A549 (cell line): Measurements from ENCODE around the gene PRKAR2B. TPM values are rescaled to one million over a fixed set of nuclear protein-coding genes. Genes with fewer than 3 reads are reported as not detected.

Source experiments
- ATAC-seq, 2 experiments: fragments of 200-7000 bp in 1 of 2; fragments of >200 bp in 1 of 2; cut with Nextera tagmentation in 1 of 2; cut with Tn5 transposase in 1 of 2; 3 replicates each; pipeline versions ENCODE4 v1.8.0 to v1.9.1; 2018 to 2020; ENCODE audit warnings: mild to moderate bottlenecking in 1 of 2, moderate library complexity in 1 of 2
- CTCF ChIA-PET: fragments of 300-600 bp; sonication (Branson Sonifier 250); formaldehyde crosslinking; extraction: SDS; loops from one replicate; lab custom pipeline; 2021; ENCODE audit warnings: antibody characterized with exemption, inconsistent platforms; lab: Yijun Ruan, JAX
- POLR2A ChIA-PET: fragments of 350-600 bp; formaldehyde crosslinking; extraction: SDS; loops from one replicate; lab custom pipeline; 2021; ENCODE audit warnings: antibody characterized with exemption, inconsistent platforms; lab: Yijun Ruan, JAX
- DNase-seq, 2 experiments: peaks; one replicate each; pipeline versions ENCODE4 v3.0.0 to v3.0.0-alpha.2; 2011 to 2016; ENCODE audit warnings: low read depth in 1 of 2, low spot score in 1 of 2
- FAIRE-seq: peaks from 2 replicates; lab custom pipeline; 2011; peaks lifted over from hg19 to GRCh38; lab: Jason Lieb, UNC
- H3K27ac ChIP-seq, 2 experiments: fragments of >200 bp; sonication (Bioruptor Twin); formaldehyde crosslinking; 3 replicates each; pipeline ENCODE4 v1.5.1; 2016 to 2017
- H3K4me1 ChIP-seq: fragments of >200 bp; sonication (Bioruptor Twin); formaldehyde crosslinking; 3 replicates; pipeline ENCODE4 v1.6.1; 2016
- H3K4me2 ChIP-seq: fragments of >200 bp; sonication (Bioruptor Twin); formaldehyde crosslinking; 3 replicates; pipeline ENCODE4 v1.6.1; 2016
- H3K4me3 ChIP-seq: fragments of >200 bp; sonication (Bioruptor Twin); formaldehyde crosslinking; 3 replicates; pipeline ENCODE4 v1.5.1; 2016
- H3K9me3 ChIP-seq: fragments of >200 bp; sonication (Bioruptor Twin); formaldehyde crosslinking; 3 replicates; pipeline ENCODE4 v1.6.1; 2016
- BHLHE40 ChIP-seq: IDR thresholded peaks from 2 replicates; pipeline ENCODE4 v1.6.1; 2012; ENCODE audit warnings: low read depth, low read length, inconsistent platforms
- CBX8 ChIP-seq: fragments of 200-600 bp; sonication (generic); IDR thresholded peaks from 2 replicates; pipeline ENCODE4 v1.6.1; 2016
- CHD2 ChIP-seq: fragments of 150-350 bp; IDR thresholded peaks from 2 replicates; pipeline ENCODE4 v1.6.1; 2014; ENCODE audit warnings: low read length; ENCODE audit not compliant: partially characterized antibody
- EHMT2 ChIP-seq: fragments of 200-600 bp; sonication (generic); IDR thresholded peaks from 2 replicates; pipeline ENCODE4 v1.6.1; 2016; ENCODE audit warnings: antibody characterized with exemption, low read depth, mild to moderate bottlenecking, moderate library complexity
- ESRRA ChIP-seq: fragments of 150-350 bp; IDR thresholded peaks from 2 replicates; pipeline ENCODE4 v1.6.1; 2014; ENCODE audit warnings: mild to moderate bottlenecking, low read length, borderline replicate concordance
- FOSL2 ChIP-seq, 2 experiments: fragments of 450-650 bp in 1 of 2; fragments of >200 bp in 1 of 2; sonication (Bioruptor Twin) in 1 of 2; formaldehyde crosslinking; IDR thresholded peaks; 2 replicates each; pipeline versions ENCODE4 v1.5.0 to v1.6.1; 2016 to 2020; ENCODE audit warnings: mild to moderate bottlenecking in 1 of 2, moderate library complexity in 1 of 2
- FOXS1 ChIP-seq: fragments of 250-450 bp; sonication (Bioruptor Pico); IDR thresholded peaks from 2 replicates; pipeline ENCODE4 v1.5.0; 2020; ENCODE audit warnings: mild to moderate bottlenecking, moderate library complexity
- GATA3 ChIP-seq: IDR thresholded peaks from 2 replicates; pipeline ENCODE4 v1.6.1; 2012; ENCODE audit warnings: borderline replicate concordance
- HDAC2 ChIP-seq: fragments of 200-600 bp; sonication (generic); IDR thresholded peaks from 2 replicates; pipeline ENCODE4 v1.6.1; 2016
- HOXA7 ChIP-seq: fragments of 250-450 bp; sonication (Bioruptor Pico); IDR thresholded peaks from 2 replicates; pipeline ENCODE4 v1.5.0; 2020; ENCODE audit warnings: mild to moderate bottlenecking, moderate library complexity
- HOXB5 ChIP-seq: fragments of 250-450 bp; sonication (Bioruptor Pico); IDR thresholded peaks from 2 replicates; pipeline ENCODE4 v1.5.0; 2020; ENCODE audit warnings: mild to moderate bottlenecking, moderate library complexity
- JUN ChIP-seq, 2 experiments: fragments of >200 bp; sonication (Bioruptor Twin); formaldehyde crosslinking; IDR thresholded peaks; 2 replicates in 1 of 2; 3 replicates in 1 of 2; pipeline ENCODE4 v1.6.1; 2016 to 2017
- JUNB ChIP-seq: fragments of >200 bp; sonication (Bioruptor Twin); formaldehyde crosslinking; IDR thresholded peaks from 2 replicates; pipeline ENCODE4 v1.6.1; 2016
- NPAS2 ChIP-seq: fragments of 250-450 bp; sonication (Bioruptor Pico); IDR thresholded peaks from 2 replicates; pipeline ENCODE4 v1.8.0; 2022; ENCODE audit warnings: mild to moderate bottlenecking, moderate library complexity, borderline replicate concordance
- RAD21 ChIP-seq, 2 experiments: fragments of >200 bp in 1 of 2; sonication (Bioruptor Twin) in 1 of 2; formaldehyde crosslinking in 1 of 2; IDR thresholded peaks in 1 of 2; conservative IDR thresholded peaks in 1 of 2; 2 replicates in 1 of 2; 3 replicates in 1 of 2; pipeline ENCODE4 v1.6.1; 2012 to 2018; ENCODE audit warnings: inconsistent platforms in 1 of 2
- RARB ChIP-seq: fragments of 250-450 bp; sonication (Bioruptor Pico); IDR thresholded peaks from 2 replicates; pipeline ENCODE4 v1.8.0; 2021; ENCODE audit warnings: mild to moderate bottlenecking, moderate library complexity
- SMC3 ChIP-seq: fragments of >200 bp; sonication (Bioruptor Twin); formaldehyde crosslinking; IDR thresholded peaks from 3 replicates; pipeline ENCODE4 v1.6.1; 2018; ENCODE audit warnings: inconsistent platforms
- TFCP2L1 ChIP-seq: fragments of 250-450 bp; sonication (Bioruptor Pico); IDR thresholded peaks from 2 replicates; pipeline ENCODE4 v1.5.0; 2021; ENCODE audit warnings: mild to moderate bottlenecking
- ZSCAN20 ChIP-seq: fragments of 250-450 bp; sonication (Bioruptor Pico); IDR thresholded peaks from 2 replicates; pipeline ENCODE4 v1.8.0; 2022; ENCODE audit warnings: mild to moderate bottlenecking, moderate library complexity
- WGBS: methylation state at CpG from one replicate; pipeline ENCODE4 v1.1.6; 2017; ENCODE audit errors: missing lambda C conversion rate; 5-methylcytosine and 5-hydroxymethylcytosine counted together
- polyA plus RNA-seq, 4 experiments: library from polyadenylated mRNA; depleted of rRNA in 3 of 4; stranded (reverse); fragments of >200 nt; fragmentation: RNase III in 1 of 4; extraction: RNeasy Plus Mini Kit Qiagen cat#74134 plus additional on column Dnase treatment in 1 of 4; gene quantifications; 2 replicates in 3 of 4; 3 replicates in 1 of 4; pipeline ENCODE4 v1.2.3, GENCODE V29; 2011 to 2017
- TF ChIP-seq, protein P1 (sequence below): fragments of 250-450 bp; sonication (Bioruptor Pico); IDR thresholded peaks from 2 replicates; pipeline ENCODE4 v1.5.0; 2021; ENCODE audit warnings: mild to moderate bottlenecking, moderate library complexity, borderline replicate concordance
- TF ChIP-seq, protein P2 (sequence below): IDR thresholded peaks from 2 replicates; pipeline ENCODE4 v1.6.1; 2012
- TF ChIP-seq, protein P3 (sequence below): fragments of >200 bp; sonication (Bioruptor Twin); formaldehyde crosslinking; IDR thresholded peaks from 3 replicates; pipeline ENCODE4 v1.5.1; 2016
- TF ChIP-seq, protein P4 (sequence below): IDR thresholded peaks from 2 replicates; pipeline ENCODE4 v1.6.1; 2012; ENCODE audit warnings: low read depth, borderline replicate concordance

The PRKAR2B gene
- polyA plus RNA-seq, 2 of the 4 experiments (the other 2 are of a cell fraction): 3.6 to 4.4 TPM

DNA sequence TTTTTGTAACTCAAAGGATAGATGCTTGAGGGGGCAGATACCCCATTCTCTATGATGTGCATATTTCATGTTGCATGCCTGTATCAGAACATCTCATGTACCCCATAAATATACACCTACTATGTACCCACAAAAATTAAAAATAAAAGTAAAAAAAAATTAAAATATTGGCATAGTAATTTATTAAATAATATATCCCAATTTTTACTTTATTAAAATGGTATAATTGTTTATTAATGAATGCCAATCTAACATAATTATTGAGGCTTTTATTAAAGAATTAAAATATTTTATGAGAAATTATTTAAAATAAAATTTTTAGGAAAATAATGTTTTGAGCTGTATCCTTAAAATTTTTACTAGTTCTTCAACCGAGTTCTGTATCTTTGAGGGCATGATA is 105.4 kb downstream of the PRKAR2B start:
- Histone ChIP-seq H3K27ac (no peak overlapping the region), H3K4me2 (no peak overlapping the region), H3K4me1 (peaks cover 5% of the 10 kb centered on the region; the same call in 1 of the 3 replicates), H3K4me3 (no peak overlapping the region), H3K9me3 (no peaks in the 10 kb centered on the region)
- ATAC-seq (no peak), DNase-seq (no peak), FAIRE-seq (no peak)
- WGBS: 84% methylated on average over 1 of the region's 1 CpG
- TF ChIP-seq BHLHE40: no peak
- no peak for TF ChIP-seq FOXS1
- no peak for TF ChIP-seq FOSL2 (IDR thresholded peaks at IDR 0.05)
- TF ChIP-seq FOSL2 (CRISPR knock-in tag; IDR thresholded peaks at IDR 0.05): no peak
- TF ChIP-seq, protein P1, sequence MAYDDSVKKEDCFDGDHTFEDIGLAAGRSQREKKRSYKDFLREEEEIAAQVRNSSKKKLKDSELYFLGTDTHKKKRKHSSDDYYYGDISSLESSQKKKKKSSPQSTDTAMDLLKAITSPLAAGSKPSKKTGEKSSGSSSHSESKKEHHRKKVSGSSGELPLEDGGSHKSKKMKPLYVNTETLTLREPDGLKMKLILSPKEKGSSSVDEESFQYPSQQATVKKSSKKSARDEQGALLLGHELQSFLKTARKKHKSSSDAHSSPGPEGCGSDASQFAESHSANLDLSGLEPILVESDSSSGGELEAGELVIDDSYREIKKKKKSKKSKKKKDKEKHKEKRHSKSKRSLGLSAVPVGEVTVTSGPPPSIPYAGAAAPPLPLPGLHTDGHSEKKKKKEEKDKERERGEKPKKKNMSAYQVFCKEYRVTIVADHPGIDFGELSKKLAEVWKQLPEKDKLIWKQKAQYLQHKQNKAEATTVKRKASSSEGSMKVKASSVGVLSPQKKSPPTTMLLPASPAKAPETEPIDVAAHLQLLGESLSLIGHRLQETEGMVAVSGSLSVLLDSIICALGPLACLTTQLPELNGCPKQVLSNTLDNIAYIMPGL (CRISPR knock-in tag): no peak
- no peak for TF ChIP-seq ESRRA
- TF ChIP-seq HDAC2: no peak
- TF ChIP-seq CBX8: no peak
- TF ChIP-seq JUNB: no peak
- no peak for TF ChIP-seq ZSCAN20 (CRISPR knock-in tag)
- no peak for TF ChIP-seq EHMT2
- TF ChIP-seq, protein P2, sequence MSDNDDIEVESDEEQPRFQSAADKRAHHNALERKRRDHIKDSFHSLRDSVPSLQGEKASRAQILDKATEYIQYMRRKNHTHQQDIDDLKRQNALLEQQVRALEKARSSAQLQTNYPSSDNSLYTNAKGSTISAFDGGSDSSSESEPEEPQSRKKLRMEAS: no peak
- no peak for TF ChIP-seq JUN (IDR thresholded peaks at IDR 0.05)
- no peak for TF ChIP-seq CHD2
- no peak for TF ChIP-seq HOXA7 (CRISPR knock-in tag)
- TF ChIP-seq NPAS2: no peak
- ChIA-PET POLR2A (no interaction called here), CTCF (interaction anchor here (0.7 to 7.7 kb wide), 19 partner anchors 12 to 725 kb away, joined by 3 to 163 read pairs (median 3); partner anchors contain the start of gene HBP1)

DNA sequence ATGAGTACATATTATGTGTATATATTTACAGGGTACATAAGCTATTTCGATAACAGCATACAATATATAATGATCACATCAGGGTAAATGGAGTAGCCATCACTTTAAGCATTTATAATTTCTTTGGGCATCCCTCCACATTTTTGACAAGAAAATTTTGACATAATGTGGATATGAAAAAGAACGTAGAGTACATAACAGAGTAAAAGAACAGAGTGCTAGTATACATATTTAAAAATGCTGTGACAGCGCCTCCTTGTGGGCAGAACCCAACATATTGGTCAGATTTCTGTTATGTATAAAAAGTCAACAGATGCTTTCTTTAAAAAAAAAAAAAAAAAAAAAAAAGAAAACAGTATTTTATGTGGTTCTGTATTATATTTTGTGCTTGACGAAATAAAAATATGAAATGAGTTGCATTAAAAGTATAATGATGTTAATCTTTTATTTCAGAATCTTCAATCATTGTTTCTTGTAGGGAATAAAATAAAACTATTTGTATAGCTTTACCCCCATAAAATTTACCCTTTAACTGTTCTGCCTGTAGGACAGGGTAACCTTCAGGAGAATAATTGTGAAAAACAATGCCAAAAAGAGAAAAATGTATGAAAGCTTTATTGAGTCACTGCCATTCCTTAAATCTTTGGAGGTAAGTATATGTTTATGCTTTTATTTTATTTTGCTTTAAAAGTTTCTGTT is 106.0 kb downstream of the PRKAR2B start:
- peaks cover 5% of the 10 kb centered on the region; the same call in 1 of the 3 replicates for H3K4me1 ChIP-seq
- ChIA-PET POLR2A (interaction anchor here (0.6 kb wide), 1 partner anchor 16 kb away, joined by 3 read pairs; no protein-coding TSS in a partner anchor), CTCF (interaction anchor here (0.6 to 7.7 kb wide), 28 partner anchors 11 to 1123 kb away, joined by 3 to 163 read pairs (median 3); partner anchors contain the start of gene HBP1)
- peak; percentile 52 to 73; a peak in 3 of 6 replicates for ATAC-seq
- H3K9me3 ChIP-seq: no peaks in the 10 kb centered on the region
- no peak for FAIRE-seq
- 18% methylated on average over 4 of the region's 4 CpGs for WGBS
- DNase-seq: peak; percentile 18 to 67
- TF ChIP-seq RARB (CRISPR knock-in tag) (no peak), NPAS2 (no peak), RAD21 (conservative IDR thresholded peaks at IDR 0.05 in 1 of 2, IDR thresholded peaks at IDR 0.05 in 1 of 2) (peak; percentile 69 to 81), SMC3 (peak; percentile 79)
- TF ChIP-seq, protein P3, sequence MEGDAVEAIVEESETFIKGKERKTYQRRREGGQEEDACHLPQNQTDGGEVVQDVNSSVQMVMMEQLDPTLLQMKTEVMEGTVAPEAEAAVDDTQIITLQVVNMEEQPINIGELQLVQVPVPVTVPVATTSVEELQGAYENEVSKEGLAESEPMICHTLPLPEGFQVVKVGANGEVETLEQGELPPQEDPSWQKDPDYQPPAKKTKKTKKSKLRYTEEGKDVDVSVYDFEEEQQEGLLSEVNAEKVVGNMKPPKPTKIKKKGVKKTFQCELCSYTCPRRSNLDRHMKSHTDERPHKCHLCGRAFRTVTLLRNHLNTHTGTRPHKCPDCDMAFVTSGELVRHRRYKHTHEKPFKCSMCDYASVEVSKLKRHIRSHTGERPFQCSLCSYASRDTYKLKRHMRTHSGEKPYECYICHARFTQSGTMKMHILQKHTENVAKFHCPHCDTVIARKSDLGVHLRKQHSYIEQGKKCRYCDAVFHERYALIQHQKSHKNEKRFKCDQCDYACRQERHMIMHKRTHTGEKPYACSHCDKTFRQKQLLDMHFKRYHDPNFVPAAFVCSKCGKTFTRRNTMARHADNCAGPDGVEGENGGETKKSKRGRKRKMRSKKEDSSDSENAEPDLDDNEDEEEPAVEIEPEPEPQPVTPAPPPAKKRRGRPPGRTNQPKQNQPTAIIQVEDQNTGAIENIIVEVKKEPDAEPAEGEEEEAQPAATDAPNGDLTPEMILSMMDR: peak; percentile 81
- no peak overlapping the region for H3K4me2 ChIP-seq
- H3K4me3 ChIP-seq: no peak overlapping the region
- no peak overlapping the region for H3K27ac ChIP-seq

DNA sequence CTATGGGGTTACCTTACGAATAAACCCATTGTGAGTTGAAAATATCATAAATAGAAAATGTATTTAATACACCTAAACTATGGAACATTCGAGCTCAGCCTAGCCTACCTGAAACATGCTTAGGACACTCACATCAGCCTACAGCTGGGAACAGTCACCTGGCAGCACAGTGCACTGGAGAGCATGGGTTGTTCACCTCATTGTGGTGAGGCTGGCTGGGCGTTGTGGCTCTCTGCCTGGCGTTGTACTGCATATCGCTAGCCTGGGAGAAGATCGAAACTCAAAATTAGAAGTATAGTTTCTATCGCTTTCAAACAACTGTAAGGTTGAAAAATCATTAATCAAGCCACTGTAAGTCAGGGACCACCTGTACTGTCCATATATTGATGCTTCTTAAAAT is 107.0 kb downstream of the PRKAR2B start:
- CTCF ChIA-PET: interaction anchor here (1.0 to 7.7 kb wide), 8 partner anchors 10 to 357 kb away, joined by 3 to 163 read pairs (median 10); no protein-coding TSS in a partner anchor
- Histone ChIP-seq H3K9me3 (no peaks in the 10 kb centered on the region), H3K4me3 (no peak overlapping the region), H3K4me1 (peaks cover 5% of the 10 kb centered on the region; the same call in 1 of the 3 replicates), H3K27ac (no peak overlapping the region), H3K4me2 (no peak overlapping the region)
- ATAC-seq (no peak), FAIRE-seq (no peak), DNase-seq (no peak)
- 66% methylated on average over 7 of the region's 7 CpGs for WGBS
- POLR2A ChIA-PET: no interaction called here
- TF ChIP-seq RAD21 (conservative IDR thresholded peaks at IDR 0.05 in 1 of 2, IDR thresholded peaks at IDR 0.05 in 1 of 2) (no peak), HOXB5 (CRISPR knock-in tag) (no peak), GATA3 (no peak), TFCP2L1 (no peak)
- TF ChIP-seq, protein P4, sequence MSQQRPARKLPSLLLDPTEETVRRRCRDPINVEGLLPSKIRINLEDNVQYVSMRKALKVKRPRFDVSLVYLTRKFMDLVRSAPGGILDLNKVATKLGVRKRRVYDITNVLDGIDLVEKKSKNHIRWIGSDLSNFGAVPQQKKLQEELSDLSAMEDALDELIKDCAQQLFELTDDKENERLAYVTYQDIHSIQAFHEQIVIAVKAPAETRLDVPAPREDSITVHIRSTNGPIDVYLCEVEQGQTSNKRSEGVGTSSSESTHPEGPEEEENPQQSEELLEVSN: no peak
- TF ChIP-seq, protein P3: no peak
